ENCODE data around the gene NXPH1.

The NXPH1 gene

DNA sequence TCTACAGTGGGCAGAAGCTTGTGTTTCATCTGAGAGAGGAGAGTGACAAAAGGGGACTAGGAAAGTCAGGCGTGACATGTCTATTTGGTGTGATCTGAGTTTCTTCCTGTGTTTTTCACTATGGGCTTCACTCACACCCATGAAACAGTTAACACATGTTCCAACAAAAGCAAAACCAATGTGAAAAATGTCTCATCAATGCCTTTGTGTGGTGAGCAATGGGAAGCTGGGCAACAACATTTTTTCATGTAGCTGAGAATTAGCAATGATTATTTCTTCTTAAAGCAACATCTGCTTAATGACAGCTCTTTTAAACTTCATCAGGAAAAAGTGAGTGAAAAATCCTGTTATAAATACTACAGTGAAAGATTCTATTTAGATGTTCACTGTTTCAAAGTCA, 76.2 kb downstream of the NXPH1 start:
- DNase-seq: no peak

DNA sequence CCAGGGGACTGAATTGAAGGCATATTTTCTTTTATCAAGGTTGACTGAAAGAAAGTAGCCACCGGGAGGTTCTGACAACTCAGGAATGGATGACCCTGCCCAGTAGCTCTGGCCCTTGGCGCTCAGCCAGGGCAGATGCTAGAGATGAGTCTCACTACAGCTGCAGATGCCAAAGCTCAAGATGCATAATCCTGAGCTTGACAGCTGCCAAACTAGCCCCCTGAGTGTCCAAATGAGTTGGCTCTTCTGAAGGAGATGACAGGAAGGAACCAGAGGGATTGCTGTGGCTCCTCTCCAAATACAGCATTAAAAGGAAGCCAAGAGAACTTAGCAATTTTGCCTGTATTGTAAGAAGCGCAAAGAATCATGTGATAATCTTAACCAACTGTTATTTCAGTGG, 78.4 kb downstream of the NXPH1 start:
- no peak for DNase-seq

DNA sequence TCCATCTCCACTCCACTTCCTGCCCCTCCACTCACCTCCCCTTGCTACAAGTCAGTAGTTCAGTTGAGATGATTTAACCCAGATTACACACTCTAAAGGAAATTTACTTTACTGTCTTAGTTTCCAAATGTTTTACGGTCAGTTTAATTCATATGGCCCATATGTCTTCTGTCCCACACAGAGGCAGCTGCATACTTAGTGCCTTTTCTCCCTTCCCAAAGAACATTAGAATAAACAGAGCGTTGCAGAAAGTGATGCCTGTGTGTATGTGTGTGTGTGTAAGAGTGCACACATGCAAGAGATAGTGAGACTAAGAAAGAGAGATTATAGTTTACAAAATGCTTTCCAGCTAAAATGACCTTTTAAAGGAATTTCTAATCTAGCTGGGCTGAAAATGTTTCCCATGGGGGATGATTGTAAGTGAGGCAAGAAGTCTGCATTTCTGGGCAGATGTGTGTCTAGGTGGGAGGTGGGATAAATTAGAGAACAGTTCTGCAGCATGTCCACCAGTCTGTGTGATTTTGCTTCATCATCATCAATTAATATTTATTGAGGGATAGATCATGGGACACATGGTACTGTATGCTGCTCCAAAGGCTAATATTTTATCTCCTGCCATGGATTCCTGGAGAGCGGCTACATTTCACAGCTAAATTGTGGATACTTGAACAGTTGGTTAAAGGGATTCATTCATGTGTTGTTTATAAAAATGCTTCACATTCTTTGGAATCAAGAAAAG, 81.5 kb downstream of the NXPH1 start:
- DNase-seq: no peak

DNA sequence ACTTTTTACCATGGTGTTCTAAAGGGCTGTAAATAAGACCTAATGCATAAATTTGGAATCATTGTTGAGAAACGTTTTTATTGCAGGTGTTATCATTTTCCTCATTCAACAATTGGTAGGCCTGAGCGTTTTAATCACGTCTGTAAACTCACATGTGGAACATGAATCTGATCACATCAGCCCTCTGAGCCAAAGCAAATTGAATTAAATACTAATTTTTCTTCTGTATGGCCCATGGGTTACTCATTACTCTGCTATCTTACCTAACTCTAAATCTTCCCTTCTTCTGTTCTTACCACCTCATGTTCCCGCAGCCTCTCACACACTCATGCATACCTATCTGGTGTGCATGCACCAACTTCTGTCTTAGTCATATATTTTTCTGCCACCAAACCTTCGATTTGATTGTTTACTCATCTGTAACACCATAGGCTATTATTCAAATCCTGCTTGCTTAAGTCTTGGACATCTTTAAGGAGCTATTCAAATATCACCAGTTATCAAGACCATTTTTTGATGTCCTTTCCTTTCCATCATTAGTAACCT, 82.3 kb downstream of the NXPH1 start:
- no peak for DNase-seq

DNA sequence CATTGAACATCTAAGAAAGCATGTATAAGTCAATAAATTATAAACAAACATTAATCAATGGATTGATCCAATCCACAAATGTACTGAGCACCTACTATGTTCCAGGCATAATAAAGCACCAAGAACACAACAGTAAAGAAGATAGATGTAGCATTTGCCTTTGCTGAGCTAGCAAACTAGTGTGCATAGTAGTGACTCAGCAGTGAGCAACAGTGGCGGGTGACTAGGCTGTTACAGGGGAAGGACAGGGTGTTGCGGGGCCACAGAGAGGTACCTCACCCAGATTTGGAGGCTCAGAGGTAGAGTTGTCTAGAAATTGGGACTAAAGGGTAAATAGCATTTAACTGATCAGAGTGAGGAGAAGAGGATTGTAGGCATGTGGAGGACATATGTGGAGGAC, 83.6 kb downstream of the NXPH1 start:
- no peak for DNase-seq

DNA sequence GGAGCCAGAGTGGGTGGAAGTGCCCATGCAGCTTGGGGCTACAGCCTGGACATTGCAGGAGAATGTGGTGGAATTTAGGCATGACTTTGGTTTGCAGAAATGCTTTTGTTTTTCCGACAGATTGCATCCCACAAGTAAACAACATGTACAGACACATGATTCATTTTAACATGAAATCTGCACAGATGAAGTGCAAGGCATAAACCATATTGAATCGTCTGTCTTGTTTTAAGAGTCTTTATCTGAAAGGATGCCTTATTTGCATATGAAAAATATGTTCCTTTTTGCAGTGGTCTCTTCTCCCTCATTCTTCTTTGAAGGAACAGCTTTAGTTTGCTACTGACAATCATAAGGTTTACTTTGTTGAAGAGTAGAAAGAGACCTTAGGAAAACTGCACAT, 94.9 kb downstream of the NXPH1 start:
- no peak for DNase-seq

DNA sequence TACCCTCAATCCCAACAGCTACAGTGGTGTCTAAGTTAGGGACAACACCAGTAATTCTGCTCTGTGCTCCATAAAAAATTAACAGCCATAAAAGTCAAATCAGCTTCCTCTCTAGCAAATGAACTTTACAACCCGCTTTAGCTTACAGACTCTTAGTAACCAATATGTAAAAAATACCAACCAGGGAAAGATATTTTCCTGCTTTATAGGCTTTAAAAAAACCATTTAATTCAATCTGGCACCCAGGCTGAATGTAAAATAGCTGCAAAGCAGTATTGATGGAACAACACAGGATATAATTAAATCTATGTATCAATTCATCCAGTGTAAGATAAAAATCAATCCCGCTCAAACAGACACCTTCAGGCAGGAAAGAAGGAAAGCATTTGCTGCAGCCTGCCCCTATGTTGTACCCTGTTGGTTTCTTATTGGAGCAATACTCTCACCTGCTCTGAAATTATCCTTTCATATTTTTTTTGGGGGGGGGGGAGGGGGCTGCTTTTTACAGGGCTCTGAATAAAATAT, 98.6 kb downstream of the NXPH1 start:
- no peak for DNase-seq

DNA sequence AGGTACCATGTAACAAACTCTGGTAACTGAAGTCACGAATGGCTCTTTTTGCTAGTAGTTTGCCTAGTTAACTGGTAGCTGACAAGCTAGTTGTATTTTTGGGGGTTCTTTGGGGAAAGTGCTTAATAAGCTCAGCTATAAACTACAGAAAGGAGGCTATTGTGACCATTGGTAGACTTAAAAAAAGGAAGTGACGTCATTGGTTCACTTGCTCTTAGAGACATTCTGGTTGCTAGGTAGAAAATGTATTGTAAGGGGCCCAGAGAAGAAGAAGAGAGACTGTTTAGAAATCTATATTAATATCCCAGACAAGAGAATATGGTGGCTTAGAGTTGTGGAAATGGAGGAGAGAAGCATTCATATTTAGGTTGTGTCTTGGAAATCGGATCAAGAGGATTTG, 103.0 kb downstream of the NXPH1 start:
- DNase-seq: no peak

DNA sequence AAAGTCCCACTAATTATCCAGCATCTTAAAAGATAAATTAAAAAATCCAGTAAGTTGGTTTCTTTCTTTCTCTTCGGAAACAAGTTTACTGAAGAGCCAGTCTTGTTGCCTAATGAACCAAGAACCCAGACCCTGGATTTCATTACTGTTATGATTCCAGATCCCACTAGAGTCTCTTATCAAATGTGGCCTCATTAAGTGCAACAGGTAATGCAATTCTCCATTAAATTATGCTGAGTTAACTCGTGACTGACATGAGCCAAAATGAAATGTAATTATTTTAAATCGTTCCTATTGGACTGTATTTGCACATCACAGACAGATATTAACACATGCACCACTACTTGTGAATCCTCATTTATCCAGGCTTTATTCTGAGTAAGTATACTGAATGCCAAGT, 115.6 kb downstream of the NXPH1 start:
- DNase-seq: no peak

DNA sequence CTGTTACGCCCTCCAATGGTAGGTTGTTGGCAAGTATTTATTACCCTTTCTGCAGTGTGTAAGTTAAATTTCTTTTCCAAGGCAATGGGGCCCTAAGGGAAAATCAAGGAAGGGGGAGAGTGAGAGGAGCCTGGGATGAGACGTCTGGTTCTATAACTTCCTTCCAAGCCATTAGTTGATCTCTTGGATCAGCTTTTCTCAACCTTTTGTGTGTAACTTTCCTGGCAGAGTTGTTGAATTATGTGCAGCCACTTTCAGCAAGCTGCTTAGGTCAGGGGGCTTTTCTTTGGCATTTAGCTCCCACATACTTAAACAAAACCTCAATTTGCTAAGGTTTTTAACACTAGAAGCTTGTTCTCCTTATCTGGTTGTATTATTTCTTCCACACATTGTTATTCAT, 127.1 kb downstream of the NXPH1 start:
- DNase-seq: no peak

DNA sequence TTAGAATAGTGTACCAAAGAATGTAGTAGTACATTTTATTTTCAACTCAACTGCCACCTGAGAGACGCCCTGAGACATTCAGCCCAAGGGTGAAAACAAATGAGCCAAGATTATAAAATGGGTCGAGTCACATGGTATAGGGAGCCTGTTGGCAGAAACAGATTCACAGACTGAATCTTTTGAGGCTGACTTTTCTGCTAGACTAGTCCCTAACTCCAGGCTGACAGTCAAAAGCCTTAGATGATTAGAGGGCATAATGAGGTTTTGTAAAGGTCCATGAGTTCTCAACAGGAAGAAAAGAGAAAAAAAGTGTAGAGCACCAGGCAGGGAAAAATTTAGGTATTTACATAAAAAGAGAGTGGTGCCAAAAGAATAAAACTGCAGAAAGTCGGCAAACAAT, 128.0 kb downstream of the NXPH1 start:
- DNase-seq: no peak

DNA sequence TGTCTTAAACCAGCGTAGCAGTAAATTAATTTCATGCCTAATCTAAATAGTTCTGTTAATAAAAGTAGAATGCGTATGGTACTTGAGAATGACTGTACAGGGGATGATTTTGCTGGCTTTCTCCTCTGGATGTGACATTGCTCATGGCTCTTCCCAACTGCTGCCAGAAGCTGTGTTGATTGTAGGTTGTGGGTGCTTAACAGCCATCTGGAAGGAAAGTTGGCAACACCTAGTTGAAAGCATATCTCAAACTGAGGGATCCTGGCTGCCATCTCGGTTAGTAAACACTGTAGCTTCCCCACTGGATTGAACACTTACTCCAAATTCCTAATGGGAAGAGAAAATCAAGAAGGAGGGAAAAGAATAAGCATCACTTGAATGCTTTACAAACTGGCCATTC, 130.9 kb downstream of the NXPH1 start:
- DNase-seq: no peak

DNA sequence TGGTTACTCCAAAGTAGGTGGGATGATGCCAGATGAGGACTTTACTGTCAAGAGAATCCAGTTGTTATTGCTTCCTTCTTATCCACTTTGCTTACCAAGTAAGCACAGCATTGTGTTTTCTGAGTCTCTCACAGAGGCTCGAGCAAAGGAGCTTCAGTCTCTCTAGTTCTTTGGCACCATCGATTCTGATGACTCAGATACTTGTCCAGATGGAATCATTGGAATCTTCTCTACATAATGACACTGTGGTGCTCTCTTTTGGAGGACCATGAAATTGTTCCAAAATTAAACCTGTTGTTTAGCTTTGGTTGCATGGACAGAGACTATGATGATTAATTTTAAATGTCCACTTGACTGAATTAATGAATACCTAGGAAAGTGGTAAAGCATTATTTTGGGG, 132.6 kb downstream of the NXPH1 start:
- no peak for DNase-seq

DNA sequence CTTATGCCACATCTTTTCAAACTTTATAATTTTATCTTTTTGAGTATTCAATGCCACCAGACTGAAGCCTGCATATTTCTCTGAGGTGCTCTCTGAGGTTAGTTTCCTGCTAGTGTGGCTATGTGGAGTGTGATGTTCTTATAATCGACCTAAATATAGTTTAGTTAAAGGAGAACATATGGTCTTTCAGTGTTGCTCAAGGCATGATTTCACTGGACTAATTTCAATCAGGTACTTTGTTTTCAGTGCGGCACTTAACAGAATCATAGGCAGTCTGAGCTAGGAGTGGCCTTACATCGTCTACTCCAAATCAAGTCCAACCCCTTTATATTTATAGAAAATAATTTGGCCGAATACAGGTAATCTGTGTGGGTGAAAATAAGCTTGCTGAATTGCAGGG, 134.2 kb downstream of the NXPH1 start:
- no peak for DNase-seq

DNA sequence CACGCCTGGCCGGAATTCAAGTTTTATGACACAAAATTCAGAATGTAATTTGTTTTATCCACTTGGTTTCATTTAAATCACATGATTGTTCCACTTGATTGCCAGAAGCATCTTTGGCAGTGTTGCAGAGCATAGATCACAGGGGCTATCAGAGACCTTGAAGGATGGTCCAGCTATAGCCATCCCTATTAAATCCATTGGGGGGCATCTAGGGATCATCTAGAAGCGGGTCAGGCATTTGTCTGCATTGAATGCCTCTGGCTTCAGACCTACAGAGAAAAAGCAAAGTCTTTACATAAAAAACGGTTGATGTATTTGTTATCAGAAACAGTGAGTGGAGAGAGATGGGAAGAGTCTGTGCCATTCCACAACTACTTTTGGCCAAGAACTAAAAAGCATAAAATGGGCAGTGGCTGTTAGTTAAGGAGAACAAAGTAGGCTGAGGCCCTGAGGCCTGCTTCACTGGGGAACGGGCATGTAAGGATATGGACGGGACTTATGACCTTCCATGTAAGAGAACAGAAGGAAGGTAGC, 146.3 kb downstream of the NXPH1 start:
- DNase-seq: no peak

DNA sequence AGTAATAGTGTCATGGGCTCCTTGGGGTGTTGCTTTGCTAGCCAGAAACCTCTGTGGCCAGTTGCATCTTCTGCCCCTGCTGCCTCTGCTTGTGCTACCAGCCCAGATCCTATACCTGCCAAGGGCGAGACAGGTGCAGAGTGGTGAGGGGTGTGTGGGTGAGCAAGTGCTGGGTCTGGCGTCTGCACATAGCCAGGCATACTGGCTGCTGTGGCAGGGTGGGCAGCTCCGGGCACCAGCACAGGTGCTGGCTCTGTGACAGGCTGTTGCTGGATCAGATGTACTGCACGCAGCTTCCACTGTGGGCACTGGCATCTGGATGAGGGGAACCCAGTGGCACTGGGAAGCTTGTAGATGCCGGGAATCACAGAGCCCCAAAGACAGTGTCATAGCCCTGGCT, 148.4 kb downstream of the NXPH1 start:
- no peak for DNase-seq

DNA sequence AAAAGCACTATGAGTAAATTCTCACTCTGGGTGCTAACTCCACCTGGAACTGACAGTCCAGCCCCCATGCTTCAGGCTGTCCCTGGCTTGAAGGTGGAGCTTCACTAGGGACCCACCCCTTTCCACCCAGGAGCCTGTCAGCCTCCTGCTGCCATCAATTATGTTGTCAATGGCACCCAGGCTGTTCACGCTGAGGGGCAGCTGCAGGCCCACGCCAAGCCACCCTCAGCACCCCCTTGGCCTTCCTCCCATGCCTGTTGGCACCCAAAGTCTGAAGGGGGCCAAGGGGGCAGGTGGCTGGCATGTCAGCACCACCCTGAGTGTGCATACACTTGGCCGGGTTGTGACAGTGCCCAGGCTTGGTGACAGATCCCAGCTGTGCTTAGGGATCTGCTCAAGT, 149.3 kb downstream of the NXPH1 start:
- DNase-seq: no peak

DNA sequence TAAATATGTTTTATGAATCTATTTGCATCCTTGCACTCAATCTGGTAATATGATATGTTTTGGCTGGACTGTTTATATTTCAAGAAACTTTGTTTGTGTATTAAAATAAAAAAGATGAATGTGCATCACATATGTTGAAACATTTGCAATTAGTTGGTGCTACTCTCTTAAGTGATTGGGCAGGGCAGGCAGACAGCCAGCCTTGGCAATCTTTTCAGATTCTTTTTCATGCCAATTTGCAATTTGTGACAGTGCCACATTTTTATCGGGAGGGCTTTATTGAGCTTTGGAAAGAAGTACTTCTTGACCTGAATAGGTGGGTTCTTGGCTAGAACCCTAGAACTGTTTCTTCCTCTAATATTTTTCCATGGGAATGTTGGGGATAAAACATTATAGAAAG, 152.2 kb downstream of the NXPH1 start:
- DNase-seq: no peak

DNA sequence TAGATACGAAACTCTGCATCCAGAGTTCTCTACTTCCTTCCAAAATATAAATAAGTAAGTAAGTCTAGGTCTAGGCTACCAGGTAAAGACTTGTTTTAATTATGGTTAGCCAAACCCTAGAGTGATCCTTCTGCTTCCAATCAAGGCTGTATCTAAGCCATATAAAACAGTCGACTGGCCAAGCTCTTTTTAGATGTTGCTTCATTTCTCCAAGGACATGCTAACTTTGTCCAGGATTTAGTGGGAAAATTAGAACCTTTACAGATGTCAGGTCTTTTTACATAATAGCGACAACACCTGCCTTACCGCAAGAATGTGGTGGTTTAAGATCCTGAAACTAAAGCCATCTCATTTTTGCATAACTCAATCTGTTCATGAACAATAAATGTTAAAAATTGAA, 156.8 kb downstream of the NXPH1 start:
- no peak for DNase-seq

DNA sequence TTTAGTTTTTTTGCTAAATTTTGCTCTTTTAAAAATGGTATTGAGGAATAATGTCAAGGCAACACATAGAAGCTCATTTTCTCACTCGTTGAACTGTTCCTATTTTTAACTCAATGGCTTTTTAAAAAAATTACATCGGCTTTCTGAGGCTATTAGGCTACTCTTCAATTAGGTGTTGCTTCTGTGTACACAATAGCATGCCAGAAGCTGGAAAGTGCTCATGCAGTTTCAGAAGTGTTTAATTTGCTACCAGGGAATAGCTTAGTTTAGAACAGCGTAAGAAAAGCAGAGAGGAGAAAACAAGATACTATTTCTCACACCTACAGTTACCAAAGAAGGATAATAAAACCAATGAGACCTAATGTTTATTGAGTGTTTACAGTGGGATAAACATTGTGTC, 157.4 kb downstream of the NXPH1 start:
- peak; percentile 46 for DNase-seq

DNA sequence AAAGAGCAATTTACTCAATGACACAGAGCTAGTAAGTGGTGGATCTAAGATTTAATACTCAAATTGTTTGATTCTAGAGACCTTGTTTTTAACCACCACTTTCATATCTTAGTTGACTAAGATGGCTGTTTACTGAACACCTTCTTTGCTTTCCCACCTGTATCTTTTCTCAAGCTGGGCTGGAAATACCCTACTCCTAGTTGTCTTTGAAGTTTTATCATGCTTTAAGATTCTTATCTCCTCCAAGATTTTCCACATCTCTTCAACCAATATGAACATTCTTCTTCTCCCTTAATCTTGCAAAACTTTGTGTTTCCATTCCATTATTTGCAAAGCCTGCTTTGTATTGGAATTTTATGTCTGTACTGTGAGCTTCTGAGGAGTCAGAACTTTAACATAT, 157.9 kb downstream of the NXPH1 start:
- DNase-seq: no peak

DNA sequence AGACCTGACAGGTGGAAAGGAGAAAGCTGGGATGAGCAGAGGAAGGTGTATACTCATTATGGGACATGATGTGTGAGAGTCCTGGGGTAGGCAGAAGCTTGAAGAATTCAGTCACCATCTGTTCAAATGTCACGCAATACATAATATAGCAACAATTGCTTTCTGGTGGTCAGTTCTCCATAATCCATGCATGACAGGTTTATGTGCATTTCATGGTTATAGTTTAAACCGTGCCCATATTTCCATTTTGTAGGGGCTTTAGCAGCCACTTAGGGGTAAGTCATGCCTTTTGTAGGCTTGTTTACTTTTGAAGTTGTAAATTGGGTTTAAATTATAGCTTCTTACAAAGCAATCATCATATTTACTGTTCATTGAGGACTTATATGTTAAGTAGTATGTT, 158.8 kb downstream of the NXPH1 start:
- DNase-seq: peak; percentile 66

DNA sequence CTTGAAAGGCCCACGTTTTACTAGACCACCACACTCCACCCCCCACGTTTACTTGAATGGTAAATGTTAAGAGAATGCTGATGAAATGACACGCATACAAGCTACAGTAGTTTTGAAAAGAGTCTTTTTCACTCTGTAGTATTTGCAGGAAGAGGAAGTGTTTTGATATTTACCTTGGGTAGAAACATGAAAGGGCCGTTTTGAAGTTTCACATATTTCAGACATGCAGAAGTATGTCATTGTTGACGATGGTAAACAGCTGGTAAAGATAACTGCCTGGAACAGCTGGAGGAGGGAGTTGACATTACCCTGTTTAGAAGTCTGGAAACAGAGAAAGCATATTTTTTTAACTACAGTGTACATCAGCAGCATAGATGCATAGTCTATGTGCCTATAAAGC, 160.7 kb downstream of the NXPH1 start:
- no peak for DNase-seq

DNA sequence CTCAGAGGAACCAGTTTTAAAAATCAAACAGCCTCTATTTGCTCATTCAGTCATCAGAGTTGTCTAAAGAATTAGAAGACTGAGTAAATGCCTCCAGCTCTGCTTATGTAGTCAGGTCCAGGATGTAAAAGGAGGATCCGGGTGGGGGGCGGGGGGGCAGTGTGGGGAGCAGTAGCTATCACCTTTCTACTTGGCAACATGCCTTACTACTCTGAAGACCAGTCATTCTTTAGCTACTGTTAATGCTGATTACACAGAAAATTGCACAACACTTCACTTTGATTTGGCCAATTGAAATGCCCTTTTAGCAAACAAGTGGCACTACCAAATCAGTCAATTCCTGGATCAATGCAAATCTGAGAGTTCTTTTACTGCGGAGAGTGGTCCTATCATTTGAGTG, 164.2 kb downstream of the NXPH1 start:
- peak; percentile 65 for DNase-seq

DNA sequence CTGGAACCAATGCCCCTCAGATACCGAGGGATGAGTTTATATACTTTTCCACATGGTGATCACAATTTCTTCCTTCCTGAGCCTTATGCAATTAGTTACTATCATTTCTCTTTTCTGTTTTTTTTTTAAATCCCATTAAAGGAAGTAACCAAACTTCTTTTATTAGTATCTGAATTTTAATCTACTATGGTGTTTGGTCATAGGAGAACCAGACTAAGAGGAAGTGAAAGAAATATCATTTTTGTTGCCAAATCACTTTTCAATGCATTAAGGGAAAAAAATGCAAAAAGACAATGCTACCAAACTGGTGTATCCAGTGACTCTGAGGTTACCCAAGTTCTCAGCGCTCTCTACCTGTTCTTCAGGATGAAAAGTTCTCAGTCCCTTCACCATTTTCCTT, 167.7 kb downstream of the NXPH1 start:
- DNase-seq: no peak
